GM19239 (cell line): ENCODE measurements around the gene NABP2.
"Not testable (repeated sequence)": the region's sequence is repeated elsewhere in the genome, so short reads cannot be mapped to it uniquely, and the experiment has no call there.

Experiments
- DNase-seq: peaks from one replicate; pipeline ENCODE4 v3.0.0; 2011; ENCODE audit warnings: low spot score; ENCODE audit not compliant: insufficient read length
- FAIRE-seq: peaks from 2 replicates; lab custom pipeline; 2011; peaks lifted over from hg19 to GRCh38; lab: Jason Lieb, UNC

NABP2 gene

DNA sequence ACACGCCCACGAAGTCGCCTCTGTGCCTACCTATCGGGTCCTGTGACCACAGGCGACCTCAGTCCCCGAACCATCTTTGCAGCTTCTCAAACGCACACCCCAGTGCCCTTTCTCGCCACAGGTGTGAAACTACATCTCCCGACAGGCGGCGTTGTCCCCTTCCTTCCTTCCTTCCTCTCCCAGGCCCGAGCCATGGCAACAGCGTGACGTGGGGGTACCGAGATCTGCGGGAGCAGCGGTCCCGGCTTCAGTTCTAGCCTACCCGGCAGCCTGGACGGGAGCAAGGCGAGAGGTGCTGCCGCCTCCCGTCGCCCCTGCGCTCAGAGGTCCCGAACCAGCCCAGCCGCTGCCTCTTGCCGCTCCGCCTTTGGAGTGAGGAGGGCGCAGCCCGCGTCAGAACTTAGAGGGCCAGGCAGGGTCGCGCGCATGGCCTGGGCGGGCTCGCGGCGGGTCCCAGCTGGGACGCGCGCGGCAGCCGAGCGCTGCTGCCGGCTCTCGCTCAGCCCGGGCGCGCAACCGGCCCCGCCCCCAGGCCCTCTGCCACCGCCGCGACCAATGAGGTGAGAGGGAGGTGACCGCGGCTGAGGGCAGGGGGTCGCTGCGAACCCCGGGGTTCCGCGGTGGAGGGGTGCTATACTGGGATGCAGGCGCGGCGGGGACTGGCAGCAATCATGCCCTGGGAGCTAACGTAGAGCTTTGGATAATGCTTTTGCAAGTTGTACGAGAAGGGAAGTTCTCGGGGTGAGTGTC, 42.7 kb downstream of the NABP2 start, which contains the start of gene COQ10A:
Gene COQ10A, plus strand, starts transcription at position 250 of the 750 bp plus-strand sequence. Its CDS starts 177 bp downstream, at position 427.
- FAIRE-seq, result peak; percentile 78
- DNase-seq, result peak; percentile 90

DNA sequence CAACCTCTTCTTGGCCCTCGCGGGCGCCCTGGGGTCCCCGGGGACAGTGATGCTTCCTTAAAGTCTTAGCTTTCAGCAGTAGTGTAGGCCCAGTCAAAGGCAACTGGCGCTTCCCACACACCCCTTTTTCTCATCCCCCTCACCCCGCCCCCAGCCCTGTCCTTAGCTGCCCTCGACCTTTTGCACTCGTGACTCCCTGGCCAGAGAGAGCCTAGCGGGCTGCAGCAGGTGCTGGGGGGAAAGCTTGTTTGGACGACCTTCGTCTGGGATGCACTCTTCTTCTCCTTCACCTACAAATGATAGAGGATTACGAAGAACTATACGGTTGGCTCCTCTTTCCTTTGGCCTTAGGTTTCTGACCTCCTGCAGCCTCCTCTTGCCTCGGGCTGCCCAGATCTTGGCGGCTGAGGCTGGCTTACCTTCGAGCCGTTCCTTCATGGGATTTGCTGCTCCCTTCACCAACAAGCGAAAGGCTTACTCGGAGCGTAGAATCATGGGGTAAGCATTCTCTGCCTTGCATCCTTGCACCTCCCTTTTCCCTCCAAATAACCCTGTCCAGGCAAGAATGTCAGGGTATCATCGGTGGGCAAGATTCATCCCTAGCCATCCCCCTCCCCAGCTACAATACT, 43.4 kb downstream of the NABP2 start:
- no peak for DNase-seq
- FAIRE-seq, result no peak

DNA sequence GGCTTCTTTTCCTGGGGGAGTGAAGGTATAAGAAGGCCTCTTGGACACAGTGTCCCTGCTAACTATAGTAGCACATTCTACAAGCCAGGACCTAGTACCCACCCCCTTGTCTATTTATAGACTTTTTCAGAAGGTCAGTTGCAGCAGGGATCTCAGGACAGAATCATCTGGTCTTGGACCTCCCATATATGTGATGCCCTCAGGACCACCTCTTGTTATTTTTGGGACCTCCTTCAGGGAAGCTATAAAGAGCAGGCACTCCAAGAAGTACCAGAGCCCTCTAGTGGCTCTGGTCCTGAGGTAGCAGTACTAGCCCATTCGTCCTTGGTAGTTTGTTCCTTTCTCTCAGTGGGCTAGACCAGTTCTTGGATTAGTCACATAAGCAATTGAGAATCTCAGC, 46.9 kb downstream of the NABP2 start:
- DNase-seq (no peak), FAIRE-seq (no peak)

DNA sequence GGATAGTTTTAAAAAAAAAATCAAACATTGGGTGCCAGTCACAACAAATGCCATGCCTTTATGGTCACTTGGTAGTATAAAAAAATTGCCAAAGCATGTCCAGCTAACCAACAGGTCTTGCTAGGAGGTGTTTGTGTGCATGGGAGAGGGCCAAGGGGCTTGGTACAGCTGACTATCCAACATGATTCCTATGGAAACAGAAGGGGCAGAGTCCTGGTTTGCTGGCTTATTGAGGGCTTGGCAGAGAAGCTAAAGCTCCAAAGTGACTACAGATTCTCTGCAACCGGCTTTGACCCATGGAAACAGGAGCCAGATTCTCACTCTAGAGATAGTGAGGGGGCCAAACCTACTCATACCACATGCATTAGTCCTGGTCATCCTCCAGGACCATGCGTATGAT, 48.3 kb downstream of the NABP2 start:
- DNase-seq, FAIRE-seq: not testable (repeated sequence)

DNA sequence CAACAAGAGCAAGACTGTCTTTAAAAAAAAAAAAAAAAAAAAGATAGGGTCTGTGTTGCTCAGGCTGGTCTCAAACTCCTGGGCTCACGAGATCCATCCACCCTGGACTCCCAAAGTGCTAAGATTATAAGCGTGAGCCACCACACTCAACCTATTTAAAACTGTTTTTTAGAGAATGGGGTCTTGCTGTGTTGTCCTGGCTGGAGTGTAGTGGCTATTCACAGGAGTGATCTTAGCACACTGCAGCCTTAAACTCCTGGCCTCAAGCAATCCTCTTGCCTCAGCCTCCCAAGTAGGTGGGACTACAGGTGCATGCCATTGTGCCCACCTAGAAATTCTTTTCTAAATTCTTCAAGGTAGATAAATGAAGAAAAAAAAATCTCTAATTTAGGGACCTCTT, 50.2 kb downstream of the NABP2 start:
- FAIRE-seq (no peak), DNase-seq (no peak)

DNA sequence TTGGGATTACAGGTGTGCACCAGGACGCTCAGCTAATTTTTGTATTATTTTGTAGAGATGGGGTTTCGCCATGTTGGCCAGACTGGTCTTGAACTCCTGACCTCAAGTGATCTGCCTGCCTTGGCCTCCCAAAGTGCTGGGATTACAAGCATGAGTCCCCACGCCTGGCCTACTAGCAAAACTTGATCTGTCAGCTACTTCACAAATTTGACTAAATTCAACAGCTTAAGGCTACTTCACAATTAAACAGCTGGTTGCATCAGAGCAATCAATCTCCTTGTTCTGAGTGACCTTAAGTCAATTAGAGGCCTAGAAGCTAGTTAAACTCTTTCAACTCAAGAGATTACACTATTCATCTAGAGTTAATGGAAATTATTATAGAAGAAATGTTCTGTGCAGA, 54.8 kb downstream of the NABP2 start:
- DNase-seq (no peak), FAIRE-seq (no peak)
